RWPE2 (cell line): ENCODE measurements around the gene CNTNAP5.

Experiments
- ATAC-seq: fragments of 200-7000 bp; cut with Tn5 transposase; 3 replicates; pipeline ENCODE4 v1.9.1; 2021; ENCODE audit warnings: low read depth
- DNase-seq: peaks from one replicate; pipeline ENCODE4 v3.0.0-alpha.2; 2020; ENCODE audit warnings: low spot score
- H3K27ac ChIP-seq: fragments of 450-650 bp; 2 replicates; pipeline ENCODE4 v1.5.1; 2017; ENCODE audit warnings: mild to moderate bottlenecking; ENCODE audit not compliant: poor library complexity, severe bottlenecking
- H3K27me3 ChIP-seq: fragments of 250-450 bp; sonication (Bioruptor Pico); 2 replicates; pipeline ENCODE4 v1.5.1; 2021; ENCODE audit warnings: mild to moderate bottlenecking, moderate library complexity; ENCODE audit not compliant: insufficient read depth, poor library complexity, severe bottlenecking
- H3K36me3 ChIP-seq: fragments of 250-450 bp; sonication (Bioruptor Pico); 2 replicates; pipeline ENCODE4 v1.5.1; 2020; ENCODE audit warnings: low read depth, mild to moderate bottlenecking, moderate library complexity
- H3K4me1 ChIP-seq: fragments of 250-450 bp; sonication (Bioruptor Pico); 2 replicates; pipeline ENCODE4 v1.5.1; 2021; ENCODE audit warnings: mild to moderate bottlenecking, moderate library complexity; ENCODE audit not compliant: insufficient read depth, poor library complexity, severe bottlenecking
- H3K4me3 ChIP-seq: fragments of 250-450 bp; sonication (Bioruptor Pico); 2 replicates; pipeline ENCODE4 v1.5.1; 2021; ENCODE audit warnings: mild to moderate bottlenecking, moderate library complexity; ENCODE audit not compliant: severe bottlenecking
- H3K9me3 ChIP-seq: fragments of 250-450 bp; sonication (Bioruptor Pico); 2 replicates; pipeline ENCODE4 v1.5.1; 2021; ENCODE audit warnings: mild to moderate bottlenecking, moderate library complexity; ENCODE audit not compliant: severe bottlenecking
- CTCF ChIP-seq: fragments of 450-650 bp; IDR thresholded peaks from one replicate; pipeline ENCODE4 v1.5.1; 2017; ENCODE audit warnings: mild to moderate bottlenecking, moderate library complexity; ENCODE audit not compliant: poor library complexity, severe bottlenecking

Gene CNTNAP5

GRCh38 chr2:124832521-124832920, 807.4 kb downstream of the CNTNAP5 start:
- H3K27me3 ChIP-seq: no peaks in the 10 kb centered on the region
- no peak for ATAC-seq
- no peak overlapping the region for H3K4me3 ChIP-seq
- H3K9me3 ChIP-seq: no peaks in the 10 kb centered on the region
- no peak for TF ChIP-seq CTCF
- DNase-seq: no peak
- H3K27ac ChIP-seq: no peak overlapping the region
- no peaks in the 10 kb centered on the region for H3K36me3 ChIP-seq
- H3K4me1 ChIP-seq: no peaks in the 10 kb centered on the region

GRCh38 chr2:124834331-124834730, 809.2 kb downstream of the CNTNAP5 start:
- ATAC-seq (no peak), DNase-seq (no peak)
- Histone ChIP-seq H3K27me3 (no peaks in the 10 kb centered on the region), H3K9me3 (no peaks in the 10 kb centered on the region), H3K4me3 (no peak overlapping the region), H3K27ac (no peak overlapping the region), H3K36me3 (no peaks in the 10 kb centered on the region), H3K4me1 (no peaks in the 10 kb centered on the region)
- no peak for TF ChIP-seq CTCF

- no peak for TF ChIP-seq CTCF
- Histone ChIP-seq H3K9me3 (no peaks in the 10 kb centered on the region), H3K4me3 (no peak overlapping the region), H3K27me3 (no peaks in the 10 kb centered on the region), H3K4me1 (no peaks in the 10 kb centered on the region), H3K27ac (no peak overlapping the region), H3K36me3 (no peaks in the 10 kb centered on the region)
- no peak for DNase-seq
- no peak for ATAC-seq
Measured at GRCh38 chr2:124835331-124835730, 810.2 kb downstream of the CNTNAP5 start.

- no peak overlapping the region for H3K27ac ChIP-seq
- no peak for TF ChIP-seq CTCF
- DNase-seq (no peak), ATAC-seq (peak; percentile 38; the same call in 1 of the 3 replicates)
- H3K4me3 ChIP-seq: no peak overlapping the region
- no peaks in the 10 kb centered on the region for H3K4me1 ChIP-seq
- no peaks in the 10 kb centered on the region for H3K27me3 ChIP-seq
- no peaks in the 10 kb centered on the region for H3K9me3 ChIP-seq
- H3K36me3 ChIP-seq: no peaks in the 10 kb centered on the region
Measured at GRCh38 chr2:124836416-124836815, 811.3 kb downstream of the CNTNAP5 start.

- Histone ChIP-seq H3K27ac (no peak overlapping the region), H3K4me3 (no peak overlapping the region), H3K9me3 (no peaks in the 10 kb centered on the region), H3K27me3 (no peaks in the 10 kb centered on the region), H3K4me1 (no peaks in the 10 kb centered on the region), H3K36me3 (no peaks in the 10 kb centered on the region)
- TF ChIP-seq CTCF: no peak
- no peak for ATAC-seq
- DNase-seq: no peak
Measured at GRCh38 chr2:124837496-124837895, 812.4 kb downstream of the CNTNAP5 start.
